Neural progenitor cell (in vitro differentiated cells): Measurements from ENCODE around the gene ADK. TPM values are rescaled to one million over a fixed set of nuclear protein-coding genes. Genes with fewer than 3 reads are reported as not detected.

Experiments used
- DNase-seq: peaks from one replicate; pipeline ENCODE4 v3.0.0-alpha.2; 2016; ENCODE audit warnings: low spot score
- H2AFZ ChIP-seq: fragments of 200-600 bp; sonication (generic); replicated peaks from 2 replicates; pipeline ENCODE4 v1.6.1; 2016; ENCODE audit warnings: antibody characterized with exemption
- H3F3A ChIP-seq: fragments of 200-600 bp; sonication (generic); 2 replicates; pipeline ENCODE4 v1.6.1; 2016; ENCODE audit warnings: antibody characterized with exemption, low read depth
- H3K27ac ChIP-seq: fragments of 200-600 bp; sonication (generic); 2 replicates; pipeline ENCODE4 v1.5.1; 2016; ENCODE audit warnings: mild to moderate bottlenecking
- H3K27me3 ChIP-seq: fragments of 200-600 bp; sonication (generic); 2 replicates; pipeline ENCODE4 v1.6.1; 2016; ENCODE audit warnings: mild to moderate bottlenecking, moderate library complexity
- H3K36me3 ChIP-seq: fragments of 200-600 bp; sonication (generic); 2 replicates; pipeline ENCODE4 v1.5.1; 2016
- H3K4me1 ChIP-seq: fragments of 200-600 bp; sonication (generic); 2 replicates; pipeline ENCODE4 v1.6.1; 2016; ENCODE audit warnings: mixed run types
- H3K4me2 ChIP-seq: fragments of 200-600 bp; sonication (generic); 2 replicates; pipeline ENCODE4 v1.6.1; 2016
- H3K4me3 ChIP-seq: fragments of 200-600 bp; sonication (generic); 2 replicates; pipeline ENCODE4 v1.5.1; 2016
- H3K79me2 ChIP-seq: fragments of 200-600 bp; sonication (generic); 2 replicates; pipeline ENCODE4 v1.6.1; 2016; ENCODE audit warnings: low read depth
- H3K9ac ChIP-seq: fragments of 200-600 bp; sonication (generic); 2 replicates; pipeline ENCODE4 v1.6.1; 2016
- H3K9me3 ChIP-seq: fragments of 200-600 bp; sonication (generic); 2 replicates; pipeline ENCODE4 v1.5.1; 2016; ENCODE audit warnings: low read depth
- H4K20me1 ChIP-seq: fragments of 200-600 bp; sonication (generic); 2 replicates; pipeline ENCODE4 v1.6.1; 2016; ENCODE audit warnings: low read depth
- H3K27ac Mint-ChIP-seq: 3 replicates; pipeline ENCODE4 v1.8.0; 2021; ENCODE audit warnings: mixed read lengths
- H3K27me3 Mint-ChIP-seq: 2 replicates; pipeline ENCODE4 v1.8.0; 2022; ENCODE audit warnings: low read depth, mild to moderate bottlenecking, inconsistent platforms, moderate library complexity, mixed read lengths; ENCODE audit not compliant: insufficient read depth
- H3K36me3 Mint-ChIP-seq: 3 replicates; pipeline ENCODE4 v1.8.0; 2021; ENCODE audit warnings: mixed read lengths
- H3K4me1 Mint-ChIP-seq: 3 replicates; pipeline ENCODE4 v1.8.0; 2021; ENCODE audit warnings: mixed read lengths
- H3K4me3 Mint-ChIP-seq: 3 replicates; pipeline ENCODE4 v1.8.0; 2021; ENCODE audit warnings: mild to moderate bottlenecking, moderate library complexity, mixed read lengths
- H3K9me3 Mint-ChIP-seq: 3 replicates; pipeline ENCODE4 v1.8.0; 2020; ENCODE audit warnings: mixed read lengths
- CTCF ChIP-seq: fragments of 200-600 bp; sonication (generic); IDR thresholded peaks from 2 replicates; pipeline ENCODE4 v1.5.1; 2017; ENCODE audit warnings: antibody characterized with exemption, mild to moderate bottlenecking
- EZH2 ChIP-seq: fragments of 200-600 bp; sonication (generic); IDR thresholded peaks from 2 replicates; pipeline ENCODE4 v1.6.1; 2017; ENCODE audit warnings: antibody characterized with exemption, mild to moderate bottlenecking, moderate library complexity
- EZH2phosphoT487 ChIP-seq: fragments of 200-600 bp; sonication (generic); IDR thresholded peaks from 2 replicates; pipeline ENCODE4 v1.6.1; 2017; ENCODE audit warnings: antibody characterized with exemption
- total RNA-seq: library from RNA; depleted of rRNA; stranded (reverse); fragments of >200 nt; gene quantifications from 2 replicates; pipeline ENCODE4 v1.2.3, GENCODE V29; 2015; ENCODE audit warnings: low replicate concordance

The ADK gene
- total RNA-seq, 1 donor from 2014 or later, result 50.9 TPM

- Mint-ChIP-seq H3K9me3 (no peaks in the 10 kb centered on the region), H3K27ac (no peak overlapping the region), H3K4me1 (no peaks in the 10 kb centered on the region), H3K36me3 (no peaks in the 10 kb centered on the region), H3K27me3 (no peaks in the 10 kb centered on the region), H3K4me3 (no peak overlapping the region)
- Histone ChIP-seq H3K27me3 (no peaks in the 10 kb centered on the region), H3K9me3 (no peaks in the 10 kb centered on the region), H3K4me3 (no peak overlapping the region), H3F3A (no peaks in the 10 kb centered on the region), H3K79me2 (peaks cover 10% of the 10 kb centered on the region), H3K36me3 (no peaks in the 10 kb centered on the region), H3K27ac (no peak overlapping the region), H3K4me1 (no peaks in the 10 kb centered on the region), H4K20me1 (no peaks in the 10 kb centered on the region), H3K4me2 (no peak overlapping the region), H3K9ac (no peak overlapping the region), H2AFZ (no peak overlapping the region)
- no peak for TF ChIP-seq CTCF
- TF ChIP-seq EZH2phosphoT487, result no peak
- no peak for TF ChIP-seq EZH2
- no peak for DNase-seq
These were observed 177.4 kb downstream of the ADK start for GRCh38 chr10:74328388-74328787.

- Histone ChIP-seq H3K4me2 (no peak overlapping the region), H3K4me1 (no peaks in the 10 kb centered on the region), H2AFZ (no peak overlapping the region), H3K36me3 (no peaks in the 10 kb centered on the region), H3F3A (no peaks in the 10 kb centered on the region), H3K79me2 (peaks cover 10% of the 10 kb centered on the region), H3K9ac (no peak overlapping the region), H3K9me3 (no peaks in the 10 kb centered on the region), H4K20me1 (no peaks in the 10 kb centered on the region), H3K27ac (no peak overlapping the region), H3K4me3 (no peak overlapping the region), H3K27me3 (no peaks in the 10 kb centered on the region)
- TF ChIP-seq EZH2phosphoT487, result no peak
- no peak for TF ChIP-seq EZH2
- TF ChIP-seq CTCF, result no peak
- H3K9me3 Mint-ChIP-seq, result no peaks in the 10 kb centered on the region
- no peaks in the 10 kb centered on the region for H3K27me3 Mint-ChIP-seq
- H3K36me3 Mint-ChIP-seq, result no peaks in the 10 kb centered on the region
- no peaks in the 10 kb centered on the region for H3K4me1 Mint-ChIP-seq
- no peak overlapping the region for H3K27ac Mint-ChIP-seq
- no peak overlapping the region for H3K4me3 Mint-ChIP-seq
- DNase-seq, result no peak
These were observed 178.9 kb downstream of the ADK start for GRCh38 chr10:74329873-74330272.

- Histone ChIP-seq H3K27ac (no peak overlapping the region), H3K36me3 (no peaks in the 10 kb centered on the region), H3K4me1 (no peaks in the 10 kb centered on the region), H3K4me2 (no peak overlapping the region), H3K79me2 (peaks cover 8% of the 10 kb centered on the region), H3K27me3 (no peaks in the 10 kb centered on the region), H3K9me3 (no peaks in the 10 kb centered on the region), H3K9ac (no peak overlapping the region), H4K20me1 (no peaks in the 10 kb centered on the region), H3K4me3 (no peak overlapping the region), H3F3A (no peaks in the 10 kb centered on the region), H2AFZ (no peak overlapping the region)
- TF ChIP-seq EZH2phosphoT487, result no peak
- TF ChIP-seq EZH2, result no peak
- TF ChIP-seq CTCF, result no peak
- Mint-ChIP-seq H3K4me3 (no peak overlapping the region), H3K27me3 (no peaks in the 10 kb centered on the region), H3K9me3 (no peaks in the 10 kb centered on the region), H3K27ac (no peak overlapping the region), H3K36me3 (no peaks in the 10 kb centered on the region), H3K4me1 (no peaks in the 10 kb centered on the region)
- DNase-seq, result no peak
These were observed 179.6 kb downstream of the ADK start for GRCh38 chr10:74330646-74331045.
